Activated CD8-positive, alpha-beta T cell treated with anti-CD3 and anti-CD28 coated beads for 36 hours (primary cell): ENCODE results near the gene DCTD. TPM values are rescaled to one million over a fixed set of nuclear protein-coding genes. Genes with fewer than 3 reads are reported as not detected.
"Not testable (repeated sequence)": the region's sequence is repeated elsewhere in the genome, so short reads cannot be mapped to it uniquely, and the experiment has no call there.

ENCODE experiments used
- ATAC-seq: fragments of 200-7000 bp; cut with Tn5 transposase; one replicate; pipeline ENCODE4 v1.10.0; 2021; ENCODE audit warnings: mild to moderate bottlenecking, moderate library complexity
- CTCF ChIA-PET: fragments of 350-600 bp; sonication (Branson Sonifier 250); formaldehyde crosslinking; loops from one replicate; lab custom pipeline; 2021; ENCODE audit warnings: antibody characterized with exemption; lab: Charles Lee
- POLR2A ChIA-PET: fragments of 350-600 bp; sonication (Branson Sonifier 250); formaldehyde crosslinking; loops from one replicate; lab custom pipeline; 2021; ENCODE audit warnings: antibody characterized with exemption; lab: Charles Lee
- DNase-seq: peaks from one replicate; pipeline ENCODE4 v3.0.0-alpha.2; 2020
- H3K27ac Mint-ChIP-seq: one replicate; pipeline ENCODE4 v1.8.0; 2021; ENCODE audit warnings: mild to moderate bottlenecking, mixed read lengths
- H3K27me3 Mint-ChIP-seq: one replicate; pipeline ENCODE4 v1.8.0; 2021; ENCODE audit warnings: mixed read lengths
- H3K36me3 Mint-ChIP-seq: one replicate; pipeline ENCODE4 v1.8.0; 2021; ENCODE audit warnings: low read depth, mixed read lengths
- H3K4me1 Mint-ChIP-seq: one replicate; pipeline ENCODE4 v1.8.0; 2021; ENCODE audit warnings: low read depth, mixed read lengths
- H3K4me3 Mint-ChIP-seq: one replicate; pipeline ENCODE4 v1.8.0; 2021; ENCODE audit warnings: mild to moderate bottlenecking, moderate library complexity, mixed read lengths
- H3K9me3 Mint-ChIP-seq: one replicate; pipeline ENCODE4 v1.8.0; 2021; ENCODE audit warnings: mixed read lengths
- intact Hi-C: fragments of 100-400 bp; cut with micrococcal nuclease; formaldehyde crosslinking; loops from one replicate; pipeline ENCODE4 v1.10.0; 2022
- total RNA-seq, 2 experiments: library from RNA; stranded (reverse); gene quantifications; one replicate each; pipeline ENCODE4 v1.2.3, GENCODE V29; 2021
- TF ChIP-seq, protein P1 (sequence below): fragments of 200-600 bp; IDR thresholded peaks from one replicate; pipeline ENCODE4 v1.8.0; 2022; ENCODE audit warnings: antibody characterized with exemption, mild to moderate bottlenecking

Gene DCTD
- total RNA-seq, 2 experiments from 2014 or later: 128 to 131 TPM

- Mint-ChIP-seq H3K4me3 (no peak overlapping the region), H3K36me3 (peaks cover 48% of the 10 kb centered on the region), H3K9me3 (no peaks in the 10 kb centered on the region), H3K27me3 (no peaks in the 10 kb centered on the region), H3K27ac (peak overlapping the region; percentile 57), H3K4me1 (peaks cover 13% of the 10 kb centered on the region)
- intact Hi-C loops: no loop called here
- TF ChIP-seq, protein P1, sequence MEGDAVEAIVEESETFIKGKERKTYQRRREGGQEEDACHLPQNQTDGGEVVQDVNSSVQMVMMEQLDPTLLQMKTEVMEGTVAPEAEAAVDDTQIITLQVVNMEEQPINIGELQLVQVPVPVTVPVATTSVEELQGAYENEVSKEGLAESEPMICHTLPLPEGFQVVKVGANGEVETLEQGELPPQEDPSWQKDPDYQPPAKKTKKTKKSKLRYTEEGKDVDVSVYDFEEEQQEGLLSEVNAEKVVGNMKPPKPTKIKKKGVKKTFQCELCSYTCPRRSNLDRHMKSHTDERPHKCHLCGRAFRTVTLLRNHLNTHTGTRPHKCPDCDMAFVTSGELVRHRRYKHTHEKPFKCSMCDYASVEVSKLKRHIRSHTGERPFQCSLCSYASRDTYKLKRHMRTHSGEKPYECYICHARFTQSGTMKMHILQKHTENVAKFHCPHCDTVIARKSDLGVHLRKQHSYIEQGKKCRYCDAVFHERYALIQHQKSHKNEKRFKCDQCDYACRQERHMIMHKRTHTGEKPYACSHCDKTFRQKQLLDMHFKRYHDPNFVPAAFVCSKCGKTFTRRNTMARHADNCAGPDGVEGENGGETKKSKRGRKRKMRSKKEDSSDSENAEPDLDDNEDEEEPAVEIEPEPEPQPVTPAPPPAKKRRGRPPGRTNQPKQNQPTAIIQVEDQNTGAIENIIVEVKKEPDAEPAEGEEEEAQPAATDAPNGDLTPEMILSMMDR: no peak
- ChIA-PET CTCF (interaction anchor here (0.9 kb wide), 1 partner anchor 20 kb away, joined by 3 read pairs; no protein-coding TSS in a partner anchor), POLR2A (interaction anchor here (1.0 kb wide), 1 partner anchor 12 kb away, joined by 4 read pairs; the partner anchor contains the start of gene DCTD)
- no peak for DNase-seq
- ATAC-seq: no peak
These were observed 12.1 kb downstream of the DCTD start for GRCh38 chr4:182905038-182905437.

DNA sequence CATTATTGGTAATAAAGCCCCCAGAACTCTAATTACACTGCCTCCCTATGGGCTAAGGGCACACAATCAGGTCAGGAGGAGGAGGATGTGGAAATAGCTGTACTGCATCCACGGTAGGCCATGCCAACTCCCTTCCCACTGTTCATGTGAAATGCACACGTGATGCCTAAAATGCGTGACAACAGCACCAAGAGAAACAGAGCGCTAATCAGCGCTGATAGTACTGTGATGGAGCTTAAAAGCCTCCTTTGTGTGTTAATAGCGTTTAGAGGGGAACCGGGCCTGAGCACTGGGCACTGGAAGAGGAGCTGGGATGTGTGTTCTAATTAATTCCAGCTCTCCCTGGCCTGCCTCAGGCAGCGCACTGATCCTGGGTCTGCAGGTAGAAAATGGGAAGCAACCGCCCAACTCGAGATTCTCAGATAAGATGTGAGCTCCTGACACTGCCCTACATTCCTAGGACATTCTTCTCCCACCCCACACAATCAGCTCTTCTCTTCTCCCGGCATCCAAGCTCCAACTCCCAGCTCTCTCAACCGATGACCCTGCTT is 12.9 kb downstream of the DCTD start:
- H3K9me3 Mint-ChIP-seq: no peaks in the 10 kb centered on the region
- no peak overlapping the region for H3K4me3 Mint-ChIP-seq
- peaks cover 13% of the 10 kb centered on the region for H3K4me1 Mint-ChIP-seq
- DNase-seq (no peak), ATAC-seq (no peak)
- no peaks in the 10 kb centered on the region for H3K27me3 Mint-ChIP-seq
- intact Hi-C loops: no loop called here
- H3K36me3 Mint-ChIP-seq: peaks cover 50% of the 10 kb centered on the region
- ChIA-PET POLR2A (interaction anchor here (0.7 to 1.1 kb wide), 3 partner anchors 8 to 14 kb away, joined by 3 to 4 read pairs (median 3); no protein-coding TSS in a partner anchor), CTCF (no interaction called here)
- H3K27ac Mint-ChIP-seq: peak overlapping the region; percentile 57
- TF ChIP-seq, protein P1: no peak

- POLR2A ChIA-PET: interaction anchor here (1.1 kb wide), 1 partner anchor 9 kb away, joined by 3 read pairs; no protein-coding TSS in a partner anchor
- Mint-ChIP-seq H3K27ac (no peak overlapping the region), H3K27me3 (no peaks in the 10 kb centered on the region), H3K4me3 (no peak overlapping the region), H3K9me3 (no peaks in the 10 kb centered on the region), H3K36me3 (peaks cover 58% of the 10 kb centered on the region), H3K4me1 (peaks cover 13% of the 10 kb centered on the region)
- intact Hi-C loops: no loop called here
- DNase-seq (no peak), ATAC-seq (no peak)
- TF ChIP-seq, protein P1: no peak
- CTCF ChIA-PET: no interaction called here
These were observed 14.2 kb downstream of the DCTD start for GRCh38 chr4:182903013-182903412.

DNA sequence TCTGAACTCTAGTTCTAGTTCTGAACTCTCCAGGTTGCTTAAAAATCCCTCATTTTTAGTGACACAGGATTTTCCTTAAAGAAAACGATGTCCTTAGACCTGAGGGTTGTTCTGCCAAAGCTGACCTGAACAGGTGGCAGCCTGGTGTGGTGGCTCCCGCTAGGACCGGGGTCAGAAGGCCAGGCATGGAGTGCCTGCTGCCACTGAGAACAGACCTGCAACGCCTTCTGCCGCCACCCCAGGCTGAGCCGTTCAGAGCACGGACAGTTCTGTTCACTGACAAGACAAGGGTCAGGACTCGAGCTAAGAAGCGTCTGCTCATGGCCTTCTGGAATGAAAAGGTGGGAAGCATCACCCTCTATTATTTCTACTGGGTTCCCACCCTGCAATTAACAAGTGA is 15.8 kb downstream of the DCTD start:
- no peak for ATAC-seq
- Mint-ChIP-seq H3K4me3 (no peak overlapping the region), H3K9me3 (no peaks in the 10 kb centered on the region), H3K36me3 (peaks cover 57% of the 10 kb centered on the region), H3K4me1 (peaks cover 8% of the 10 kb centered on the region), H3K27ac (no peak overlapping the region), H3K27me3 (no peaks in the 10 kb centered on the region)
- TF ChIP-seq, protein P1: no peak
- intact Hi-C loops: no loop called here
- POLR2A ChIA-PET: no interaction called here
- no peak for DNase-seq
- CTCF ChIA-PET: interaction anchor here (1.0 kb wide), 1 partner anchor 37 kb away, joined by 3 read pairs; no protein-coding TSS in a partner anchor

- H3K9me3 Mint-ChIP-seq, H3K4me3 Mint-ChIP-seq, intact Hi-C loops, CTCF ChIA-PET, DNase-seq, H3K4me1 Mint-ChIP-seq, H3K27me3 Mint-ChIP-seq, H3K27ac Mint-ChIP-seq, ATAC-seq: not testable (repeated sequence)
- H3K36me3 Mint-ChIP-seq: peaks cover 59% of the 10 kb centered on the region
- POLR2A ChIA-PET: interaction anchor here (0.6 kb wide), 1 partner anchor 278 kb away, joined by 3 read pairs; no protein-coding TSS in a partner anchor
These were observed 17.2 kb downstream of the DCTD start for GRCh38 chr4:182900021-182900420.
